ENCODE results near the gene EXOG.

Gene EXOG, protein sequence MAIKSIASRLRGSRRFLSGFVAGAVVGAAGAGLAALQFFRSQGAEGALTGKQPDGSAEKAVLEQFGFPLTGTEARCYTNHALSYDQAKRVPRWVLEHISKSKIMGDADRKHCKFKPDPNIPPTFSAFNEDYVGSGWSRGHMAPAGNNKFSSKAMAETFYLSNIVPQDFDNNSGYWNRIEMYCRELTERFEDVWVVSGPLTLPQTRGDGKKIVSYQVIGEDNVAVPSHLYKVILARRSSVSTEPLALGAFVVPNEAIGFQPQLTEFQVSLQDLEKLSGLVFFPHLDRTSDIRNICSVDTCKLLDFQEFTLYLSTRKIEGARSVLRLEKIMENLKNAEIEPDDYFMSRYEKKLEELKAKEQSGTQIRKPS

DNA sequence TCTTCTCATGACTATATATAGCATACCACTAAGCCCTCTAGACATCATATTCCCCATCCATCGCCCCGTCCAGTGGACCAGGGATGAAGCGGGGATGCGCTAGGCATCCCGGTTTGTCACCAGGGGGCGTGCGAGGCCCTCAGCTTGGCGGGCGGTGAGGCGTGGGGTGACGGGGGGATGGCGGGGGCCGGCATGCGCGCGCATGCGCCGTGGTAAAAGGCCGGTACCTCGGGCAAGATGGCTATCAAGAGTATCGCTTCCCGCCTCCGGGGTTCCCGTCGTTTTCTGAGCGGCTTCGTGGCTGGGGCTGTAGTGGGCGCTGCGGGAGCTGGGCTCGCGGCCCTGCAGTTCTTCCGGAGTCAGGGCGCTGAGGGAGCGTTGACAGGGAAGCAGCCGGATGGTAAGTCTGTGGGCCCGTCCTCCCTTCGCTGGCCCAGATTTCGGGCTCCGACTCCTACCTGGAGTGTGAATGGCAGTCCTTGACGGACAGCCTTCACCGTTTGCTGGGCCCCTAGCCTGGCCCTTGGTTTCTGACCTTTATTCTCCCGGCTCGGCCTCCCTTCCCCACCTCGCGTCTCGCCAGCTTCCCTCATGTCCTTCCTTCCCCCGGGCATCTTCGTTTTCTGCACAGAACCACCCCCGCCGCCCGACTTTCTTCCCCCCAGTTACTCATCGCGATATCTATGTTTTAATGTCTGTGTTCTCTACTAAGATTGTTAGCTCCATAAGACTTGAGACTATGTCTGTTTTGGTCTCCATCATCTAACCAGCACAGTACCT is at the start of gene EXOG:
Gene EXOG, plus strand, starts transcription at position 210 of the 780 bp plus-strand sequence. Its CDS starts 28 bp downstream, at position 238.
- peak within 1 kb of the TSS; percentile 76 for H3K4me3 ChIP-seq (ENCODE audit: control insufficient read depth, low read depth, low read length)
- DNase-seq (ENCODE audit: low read depth) = peak; percentile 88
- TF ChIP-seq, protein P1, sequence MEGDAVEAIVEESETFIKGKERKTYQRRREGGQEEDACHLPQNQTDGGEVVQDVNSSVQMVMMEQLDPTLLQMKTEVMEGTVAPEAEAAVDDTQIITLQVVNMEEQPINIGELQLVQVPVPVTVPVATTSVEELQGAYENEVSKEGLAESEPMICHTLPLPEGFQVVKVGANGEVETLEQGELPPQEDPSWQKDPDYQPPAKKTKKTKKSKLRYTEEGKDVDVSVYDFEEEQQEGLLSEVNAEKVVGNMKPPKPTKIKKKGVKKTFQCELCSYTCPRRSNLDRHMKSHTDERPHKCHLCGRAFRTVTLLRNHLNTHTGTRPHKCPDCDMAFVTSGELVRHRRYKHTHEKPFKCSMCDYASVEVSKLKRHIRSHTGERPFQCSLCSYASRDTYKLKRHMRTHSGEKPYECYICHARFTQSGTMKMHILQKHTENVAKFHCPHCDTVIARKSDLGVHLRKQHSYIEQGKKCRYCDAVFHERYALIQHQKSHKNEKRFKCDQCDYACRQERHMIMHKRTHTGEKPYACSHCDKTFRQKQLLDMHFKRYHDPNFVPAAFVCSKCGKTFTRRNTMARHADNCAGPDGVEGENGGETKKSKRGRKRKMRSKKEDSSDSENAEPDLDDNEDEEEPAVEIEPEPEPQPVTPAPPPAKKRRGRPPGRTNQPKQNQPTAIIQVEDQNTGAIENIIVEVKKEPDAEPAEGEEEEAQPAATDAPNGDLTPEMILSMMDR (conservative IDR thresholded peaks at IDR 0.05; ENCODE audit: control insufficient read depth, insufficient read depth, low read depth, low read length) = peak; percentile 67

DNA sequence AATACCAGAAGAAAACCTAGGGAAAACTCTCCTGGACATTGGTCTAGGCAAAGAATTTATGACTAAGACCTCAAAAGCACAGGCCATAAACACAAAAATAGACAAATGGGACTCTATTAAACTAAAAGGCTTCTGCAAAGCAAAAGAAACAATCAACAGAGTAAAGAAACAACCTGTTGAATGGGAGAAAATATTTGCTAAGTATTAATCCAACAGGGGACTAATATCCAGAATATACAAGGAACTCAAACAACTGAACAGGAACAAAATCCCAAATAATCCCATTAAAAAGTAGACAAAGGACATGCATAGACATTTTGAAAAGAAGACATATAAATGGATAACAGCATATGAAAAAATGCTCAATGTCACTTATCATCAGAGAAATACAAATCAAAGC is 49.3 kb upstream of the EXOG start:
- DNase-seq (ENCODE audit: low read depth) = no peak
- no peak overlapping the region for H3K4me3 ChIP-seq (ENCODE audit: control insufficient read depth, low read depth, low read length)
- TF ChIP-seq, protein P1 (conservative IDR thresholded peaks at IDR 0.05; ENCODE audit: control insufficient read depth, insufficient read depth, low read depth, low read length) = no peak

- no peak overlapping the region for H3K4me3 ChIP-seq (ENCODE audit: control insufficient read depth, low read depth, low read length)
- no peak for DNase-seq (ENCODE audit: low read depth)
- TF ChIP-seq, protein P1 (conservative IDR thresholded peaks at IDR 0.05; ENCODE audit: control insufficient read depth, insufficient read depth, low read depth, low read length) = no peak
Measured at GRCh38 chr3:38450853-38451252, 45.3 kb upstream of the EXOG start.

GRCh38 chr3:38453075-38453912 is 42.8 kb upstream of the EXOG start, which contains the start of gene ACVR2B:
Gene ACVR2B (plus strand): TSS chr3:38453890. CDS start chr3:38454323, 433 bp downstream.
- peak within 1 kb of the TSS; percentile 58 for H3K4me3 ChIP-seq (ENCODE audit: control insufficient read depth, low read depth, low read length)
- peak; percentile 59 for DNase-seq (ENCODE audit: low read depth)
- TF ChIP-seq, protein P1 (conservative IDR thresholded peaks at IDR 0.05; ENCODE audit: control insufficient read depth, insufficient read depth, low read depth, low read length) = no peak

DNA sequence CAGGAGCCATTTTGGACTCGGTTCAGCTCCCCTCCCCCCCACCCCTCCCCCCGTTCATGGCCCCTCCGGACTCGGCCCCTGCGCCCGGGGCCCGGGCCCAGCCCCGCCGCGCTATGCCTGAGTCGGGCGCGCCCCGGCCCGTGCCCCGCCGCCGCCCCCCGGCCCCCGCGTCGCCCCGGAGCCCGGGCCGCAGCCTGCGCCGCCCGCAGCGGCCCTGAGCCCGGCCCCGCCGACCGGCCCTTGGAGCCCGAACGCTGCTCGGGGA is 42.3 kb upstream of the EXOG start:
- H3K4me3 ChIP-seq (ENCODE audit: control insufficient read depth, low read depth, low read length) = peak overlapping the region; percentile 58
- TF ChIP-seq, protein P1 (conservative IDR thresholded peaks at IDR 0.05; ENCODE audit: control insufficient read depth, insufficient read depth, low read depth, low read length) = no peak
- no peak for DNase-seq (ENCODE audit: low read depth)

- TF ChIP-seq, protein P1 (conservative IDR thresholded peaks at IDR 0.05; ENCODE audit: control insufficient read depth, insufficient read depth, low read depth, low read length) = no peak
- DNase-seq (ENCODE audit: low read depth) = peak; percentile 3
- peak overlapping the region; percentile 58 for H3K4me3 ChIP-seq (ENCODE audit: control insufficient read depth, low read depth, low read length)
Measured at GRCh38 chr3:38454178-38454883, 41.8 kb upstream of the EXOG start.
